Activated naive CD4-positive, alpha-beta T cell treated with anti-CD3 and anti-CD28 coated beads, Interleukin-2, amount 50 U/mL, for 72 hours (primary cell): ENCODE results near the gene SMARCA2. TPM values are rescaled to one million over a fixed set of nuclear protein-coding genes. Genes with fewer than 3 reads are reported as not detected.
A peak's percentile ranks its signal among the peaks of the same experiment; 100 is the strongest.
"Not testable (repeated sequence)": the region's sequence is repeated elsewhere in the genome, so short reads cannot be mapped to it uniquely, and the experiment has no call there.

Experiments used
- ATAC-seq, 2 donors: fragments of 150-1000 bp; cut with Tn5 transposase; 2 replicates each; pipeline ENCODE4 v1.10.0; 2021; ENCODE audit warnings: mild to moderate bottlenecking in 2 of 2, moderate library complexity in 2 of 2
- DNase-seq, 2 donors: peaks; one replicate each; pipeline ENCODE4 v3.0.0; 2021 to 2022; ENCODE audit warnings: low spot score in 2 of 2
- H3K27ac Mint-ChIP-seq, 2 donors: one replicate each; pipeline ENCODE4 v1.8.0; 2022; ENCODE audit warnings: mild to moderate bottlenecking in 2 of 2, mixed read lengths in 2 of 2
- H3K36me3 Mint-ChIP-seq, 2 donors: one replicate each; pipeline ENCODE4 v1.8.0; 2022; ENCODE audit warnings: mixed read lengths in 2 of 2
- H3K9me3 Mint-ChIP-seq, 2 donors: one replicate each; pipeline ENCODE4 v1.8.0; 2022; ENCODE audit warnings: mixed read lengths in 2 of 2
- total RNA-seq, 2 donors: library from RNA; stranded (reverse); gene quantifications; one replicate each; pipeline ENCODE4 v1.2.3, GENCODE V29; 2022

The SMARCA2 gene
- total RNA-seq, 2 donors from 2014 or later = 103 to 137 TPM

- peaks cover 0 to 23% of the 10 kb centered on the region in 2 donors for H3K36me3 Mint-ChIP-seq
- DNase-seq = no peak
Observed at GRCh38 chr9:2134391-2134790, 119.2 kb downstream of the SMARCA2 start.

DNA sequence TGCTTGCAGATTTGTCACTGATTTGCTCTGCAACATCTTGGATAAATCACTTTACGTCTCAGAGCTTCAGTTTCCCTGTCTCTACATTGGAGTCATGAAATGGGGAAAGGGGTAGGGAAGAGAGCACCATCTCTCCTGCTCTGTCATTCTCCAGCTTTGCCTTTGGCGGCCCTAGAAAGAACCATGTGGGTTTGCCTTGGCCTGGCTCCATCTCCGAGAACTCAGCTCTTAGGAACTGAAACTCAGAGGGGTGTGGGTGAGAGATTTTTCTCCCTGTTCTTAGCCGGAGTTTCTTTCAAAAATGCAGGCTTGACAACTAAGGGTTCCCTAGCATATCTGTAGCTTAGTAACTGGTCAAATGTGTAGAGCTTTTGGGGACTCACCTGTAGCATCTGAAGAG lies 123.5 kb downstream of the SMARCA2 start:
- DNase-seq (no peak), ATAC-seq (no peak)
- no peak overlapping the region for H3K27ac Mint-ChIP-seq
- H3K36me3 Mint-ChIP-seq = peaks cover 8 to 50% of the 10 kb centered on the region in 2 donors
- H3K9me3 Mint-ChIP-seq = no peaks in the 10 kb centered on the region

More at GRCh38 chr9:2134391-2134790, 119.2 kb downstream of the SMARCA2 start:
- Mint-ChIP-seq H3K27ac (no peak overlapping the region), H3K9me3 (no peaks in the 10 kb centered on the region)
- no peak for ATAC-seq

- Mint-ChIP-seq H3K36me3 (peaks cover 11 to 56% of the 10 kb centered on the region in 2 donors), H3K27ac (no peak overlapping the region), H3K9me3 (no peaks in the 10 kb centered on the region)
- DNase-seq (no peak), ATAC-seq (no peak)
Observed at GRCh38 chr9:2140600-2141223, 125.6 kb downstream of the SMARCA2 start.

GRCh38 chr9:2142212-2142611 lies 127.1 kb downstream of the SMARCA2 start:
- Mint-ChIP-seq H3K36me3 (peaks cover 17 to 60% of the 10 kb centered on the region in 2 donors), H3K27ac (peak overlapping the region; percentile 20 to 48), H3K9me3 (no peaks in the 10 kb centered on the region)
- ATAC-seq (no peak), DNase-seq (no peak)

GRCh38 chr9:2144619-2145018 lies 129.5 kb downstream of the SMARCA2 start:
- H3K27ac Mint-ChIP-seq = peak overlapping the region in 1 of 2 donors; percentile 7
- DNase-seq = no peak
- peaks cover 21 to 63% of the 10 kb centered on the region in 2 donors for H3K36me3 Mint-ChIP-seq
- H3K9me3 Mint-ChIP-seq = peaks cover 0 to 3% of the 10 kb centered on the region in 2 donors
- ATAC-seq = no peak

DNA sequence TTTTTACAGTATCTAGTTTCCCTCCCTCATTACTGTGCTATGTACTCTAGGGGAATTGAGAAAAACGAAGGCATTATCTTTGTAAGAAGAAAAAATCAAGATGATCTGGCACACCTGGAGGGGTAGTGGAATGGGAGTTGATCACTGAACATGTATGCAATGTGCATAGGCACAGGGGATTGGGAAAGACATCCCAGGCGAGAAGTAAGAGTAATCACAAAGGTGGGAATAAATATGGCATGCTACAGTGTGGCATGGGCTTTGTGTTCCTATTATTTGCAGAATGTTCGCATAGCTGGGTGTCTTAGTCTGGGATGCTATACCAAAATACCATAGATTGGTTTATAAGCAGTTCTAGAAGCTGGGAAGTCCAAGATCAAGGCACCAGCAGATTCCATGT lies 130.6 kb downstream of the SMARCA2 start:
- Mint-ChIP-seq H3K9me3 (peaks cover 0 to 3% of the 10 kb centered on the region in 2 donors), H3K27ac (no peak overlapping the region), H3K36me3 (peaks cover 25 to 67% of the 10 kb centered on the region in 2 donors)
- ATAC-seq (no peak), DNase-seq (no peak)

DNA sequence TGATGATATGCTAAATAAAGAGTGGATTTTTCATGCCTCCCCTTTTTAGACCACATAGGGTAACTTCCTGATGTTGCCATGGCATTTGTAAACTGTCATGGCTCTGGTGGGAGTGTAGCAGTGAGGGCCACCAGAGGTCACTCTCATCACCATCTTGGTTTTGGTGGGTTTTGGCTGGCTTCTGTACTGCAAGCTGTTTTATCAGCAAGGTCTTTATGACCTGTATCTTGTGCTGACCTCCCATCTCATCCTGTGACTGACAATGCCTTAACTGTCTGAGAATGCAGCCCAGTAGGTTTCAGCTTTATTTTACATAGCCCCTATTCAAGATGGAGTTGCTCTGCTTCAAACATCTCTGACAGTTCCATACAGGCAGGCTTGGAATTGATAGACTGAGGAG lies 131.6 kb downstream of the SMARCA2 start:
- not testable (repeated sequence) for DNase-seq, ATAC-seq, H3K9me3 Mint-ChIP-seq
- peaks cover 29 to 73% of the 10 kb centered on the region in 2 donors for H3K36me3 Mint-ChIP-seq
- H3K27ac Mint-ChIP-seq = peak overlapping the region in 1 of 2 donors; percentile 50

DNA sequence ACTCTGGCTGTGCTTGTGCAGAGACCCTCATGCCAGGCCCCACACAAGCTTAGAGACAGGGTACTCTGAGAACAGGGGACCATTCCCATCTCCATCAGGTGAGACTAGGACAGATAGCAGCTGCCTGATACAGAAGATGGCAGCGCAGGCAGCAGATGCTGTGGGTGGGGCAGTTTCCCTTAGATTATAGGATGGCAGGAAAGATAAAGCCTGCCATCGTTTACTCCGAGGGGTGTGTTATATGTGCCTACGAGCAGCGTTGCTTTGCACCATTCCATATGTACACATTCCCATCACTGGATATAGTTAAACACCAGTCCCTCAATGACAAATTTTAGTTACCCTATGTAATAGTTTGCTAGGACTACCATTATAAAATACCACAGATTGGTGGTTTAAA lies 135.2 kb downstream of the SMARCA2 start:
- H3K27ac Mint-ChIP-seq = no peak overlapping the region
- DNase-seq (no peak), ATAC-seq (no peak)
- peaks cover 0 to 7% of the 10 kb centered on the region in 2 donors for H3K9me3 Mint-ChIP-seq
- peaks cover 18 to 38% of the 10 kb centered on the region in 2 donors for H3K36me3 Mint-ChIP-seq

GRCh38 chr9:2151171-2151570 lies 136.0 kb downstream of the SMARCA2 start:
- peaks cover 0 to 7% of the 10 kb centered on the region in 2 donors for H3K9me3 Mint-ChIP-seq
- ATAC-seq = no peak
- peaks cover 18 to 36% of the 10 kb centered on the region in 2 donors for H3K36me3 Mint-ChIP-seq
- peak overlapping the region in 1 of 2 donors; percentile 29 for H3K27ac Mint-ChIP-seq
- DNase-seq = no peak

GRCh38 chr9:2152966-2153629 lies 138.0 kb downstream of the SMARCA2 start:
- DNase-seq = no peak
- no peak for ATAC-seq
- Mint-ChIP-seq H3K27ac (no peak overlapping the region), H3K9me3 (peaks cover 0 to 5% of the 10 kb centered on the region in 2 donors), H3K36me3 (peaks cover 21 to 26% of the 10 kb centered on the region in 2 donors)

DNA sequence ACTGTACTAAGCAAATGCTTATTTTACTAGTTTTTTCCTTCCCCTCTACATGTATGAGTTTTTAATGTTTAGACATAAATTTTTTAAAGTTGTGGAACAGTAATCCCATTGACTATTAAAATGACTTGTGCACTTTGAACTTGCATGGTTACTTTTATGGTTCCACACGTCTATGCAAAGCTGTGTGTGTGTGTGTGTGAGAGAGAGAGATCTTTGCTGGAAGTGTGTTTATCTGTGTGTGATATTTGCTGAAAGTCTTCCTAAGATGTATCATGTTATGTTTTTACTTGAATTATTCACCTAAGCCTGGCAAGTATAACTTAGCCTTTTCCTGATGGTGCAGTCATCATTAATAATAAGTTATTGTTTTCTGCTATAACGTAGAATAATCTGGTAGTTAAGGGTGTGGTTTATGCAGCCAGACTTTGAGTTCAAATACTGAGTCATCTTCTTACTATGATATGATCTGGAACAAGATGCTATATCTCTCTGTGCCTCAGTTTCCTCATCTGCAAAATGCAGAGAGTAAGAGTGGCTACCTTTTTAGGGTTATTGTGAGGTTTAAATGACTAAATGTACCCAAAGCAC lies 138.6 kb downstream of the SMARCA2 start:
- Mint-ChIP-seq H3K9me3 (peaks cover 0 to 4% of the 10 kb centered on the region in 2 donors), H3K27ac (no peak overlapping the region), H3K36me3 (peaks cover 20 to 22% of the 10 kb centered on the region in 2 donors)
- no peak for DNase-seq
- no peak for ATAC-seq

GRCh38 chr9:2154731-2155130 lies 139.6 kb downstream of the SMARCA2 start:
- ATAC-seq (no peak), DNase-seq (no peak)
- H3K9me3 Mint-ChIP-seq = peaks cover 0 to 4% of the 10 kb centered on the region in 2 donors
- peaks cover 17% of the 10 kb centered on the region in 2 donors for H3K36me3 Mint-ChIP-seq
- no peak overlapping the region for H3K27ac Mint-ChIP-seq

DNA sequence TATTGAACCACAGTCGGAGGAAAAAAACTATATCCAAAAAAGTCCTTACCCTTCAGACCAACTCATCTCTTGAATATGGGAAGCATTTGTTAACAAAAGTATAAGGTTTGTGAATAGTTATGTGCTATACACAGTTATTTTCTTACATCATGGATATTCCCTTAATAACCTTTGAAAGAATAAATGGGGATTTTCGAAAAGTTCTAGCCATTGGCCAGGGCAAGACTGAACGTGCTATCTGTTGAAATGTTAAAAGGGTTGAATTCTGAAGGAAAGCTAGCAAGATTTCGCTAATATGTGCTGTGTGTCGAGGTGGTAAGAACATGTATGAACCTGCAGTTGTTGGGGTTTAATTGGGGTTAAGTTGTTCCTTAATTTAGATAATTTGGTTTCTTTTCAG lies 140.8 kb downstream of the SMARCA2 start:
- Mint-ChIP-seq H3K9me3 (peaks cover 0 to 3% of the 10 kb centered on the region in 2 donors), H3K27ac (no peak overlapping the region), H3K36me3 (peaks cover 5 to 12% of the 10 kb centered on the region in 2 donors)
- ATAC-seq (no peak), DNase-seq (no peak)

DNA sequence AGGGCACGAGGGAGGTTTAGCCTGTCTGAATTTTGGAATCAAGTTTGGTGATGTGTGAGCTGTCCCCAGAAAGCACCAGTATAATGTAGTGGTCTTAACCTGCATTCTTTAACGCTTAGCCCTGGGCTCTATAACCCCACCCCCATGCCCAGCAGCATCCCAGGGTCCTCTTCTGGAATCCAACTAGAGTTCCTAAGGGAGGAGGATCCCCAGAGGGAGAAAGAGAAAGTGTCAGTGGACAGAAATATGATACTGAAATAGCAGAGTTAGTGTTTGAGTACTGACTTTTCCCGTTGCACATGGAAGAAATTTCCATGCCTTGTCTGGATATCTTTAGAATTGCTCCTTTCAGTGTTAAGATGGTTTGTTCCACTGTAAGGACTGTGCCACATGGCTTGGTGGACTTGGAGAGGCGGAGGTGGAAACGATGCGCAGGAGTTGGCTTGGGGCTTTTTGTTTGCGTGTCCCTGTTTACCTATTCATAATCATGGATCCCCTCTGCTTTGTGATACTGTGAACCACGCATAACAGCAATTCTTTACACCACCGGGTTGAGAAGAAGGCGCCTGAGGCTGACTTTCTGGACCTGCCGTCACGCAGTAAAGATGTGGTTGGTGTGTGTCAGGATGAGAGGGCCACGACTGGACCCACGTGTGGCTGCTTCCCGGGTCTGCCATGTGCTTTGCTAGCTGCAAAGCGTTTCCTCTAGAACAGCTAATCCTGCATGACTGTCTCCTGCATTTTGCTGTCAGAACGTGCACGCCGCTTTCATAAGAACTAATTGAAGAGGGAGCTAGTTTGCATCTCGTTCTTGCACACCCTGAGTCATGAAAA lies 142.3 kb downstream of the SMARCA2 start:
- peak; percentile 82 to 97 for ATAC-seq
- peaks cover 7 to 9% of the 10 kb centered on the region in 2 donors for H3K36me3 Mint-ChIP-seq
- H3K9me3 Mint-ChIP-seq = no peaks in the 10 kb centered on the region
- peak overlapping the region; percentile 88 to 98 for H3K27ac Mint-ChIP-seq
- DNase-seq = peak; percentile 36 to 64

- ATAC-seq = peak; percentile 49 to 71
- DNase-seq = peak in 1 of 2 donors; percentile 26
- no peaks in the 10 kb centered on the region for H3K9me3 Mint-ChIP-seq
- H3K27ac Mint-ChIP-seq = peak overlapping the region; percentile 88 to 98
- peaks cover 7 to 9% of the 10 kb centered on the region in 2 donors for H3K36me3 Mint-ChIP-seq
Observed at GRCh38 chr9:2158111-2158610, 143.0 kb downstream of the SMARCA2 start.

GRCh38 chr9:2158766-2159430 lies 143.8 kb downstream of the SMARCA2 start:
- H3K27ac Mint-ChIP-seq = peak overlapping the region; percentile 88 to 98
- ATAC-seq (no peak), DNase-seq (no peak)
- H3K9me3 Mint-ChIP-seq = no peaks in the 10 kb centered on the region
- H3K36me3 Mint-ChIP-seq = peaks cover 8 to 9% of the 10 kb centered on the region in 2 donors
